Measurements from ENCODE around the gene TFPI2. TPM values are rescaled to one million over a fixed set of nuclear protein-coding genes. Genes with fewer than 3 reads are reported as not detected.

TFPI2 gene
- 1.9 and 26.3 TPM in 2 replicates for total RNA-seq

GRCh38 chr7:93890464-93891068 lies at the start of gene TFPI2:
Gene TFPI2, minus strand, starts transcription at chr7:93890753. Its CDS starts 75 bp downstream, at chr7:93890678.

GRCh38 chr7:93921607-93922566 lies 31.3 kb upstream of the TFPI2 start, which contains the start of gene GNG11:
Gene GNG11, plus strand, starts transcription at chr7:93921735. Its CDS starts 403 bp downstream, at chr7:93922138.

GRCh38 chr7:93906267-93906666 lies 15.7 kb upstream of the TFPI2 start, which contains the start of gene GNGT1:
Gene GNGT1, plus strand, starts transcription at chr7:93906567. Its CDS starts 180 bp downstream, at chr7:93906747.

Other genes with a start within 250 kb of the TFPI2 start
- not detected in 2 replicates for gene GNGT1, start 15.8 kb upstream of the TFPI2 start, total RNA-seq
- 11.2 and 34.5 TPM in 2 replicates for gene GNG11, start 31.0 kb upstream of the TFPI2 start, total RNA-seq
- 18.9 and 30.9 TPM in 2 replicates for gene BET1, start 113.6 kb upstream of the TFPI2 start, total RNA-seq